Keratinocyte (primary cell): Measurements from ENCODE around the gene PABPC4L. TPM values are rescaled to one million over a fixed set of nuclear protein-coding genes. Genes with fewer than 3 reads are reported as not detected.
A peak's percentile ranks its signal among the peaks of the same experiment; 100 is the strongest.

Experiments used
- DNase-seq: peaks from one replicate; pipeline ENCODE4 v3.0.0-alpha.2; 2011; ENCODE audit warnings: low read depth, missing footprints, low spot score
- FAIRE-seq: peaks from 2 replicates; lab custom pipeline; 2011; peaks lifted over from hg19 to GRCh38; lab: Jason Lieb, UNC
- H2AFZ ChIP-seq: 2 replicates; pipeline ENCODE4 v1.6.0; 2012; ENCODE audit warnings: low read length, control low read depth, inconsistent platforms; ENCODE audit not compliant: control insufficient read depth
- H3K27ac ChIP-seq: 2 replicates; pipeline ENCODE4 v1.5.1; 2011; ENCODE audit warnings: low read length; ENCODE audit not compliant: control insufficient read depth, insufficient read depth
- H3K27me3 ChIP-seq: 3 replicates; pipeline ENCODE4 v1.6.0; 2011; ENCODE audit warnings: low read length; ENCODE audit not compliant: control insufficient read depth, insufficient read depth; ENCODE audit errors: extremely low read depth
- H3K36me3 ChIP-seq, 2 experiments: 2 replicates in 1 of 2; 3 replicates in 1 of 2; pipeline ENCODE4 v1.5.1; 2011; ENCODE audit warnings: low read length in 2 of 2, mild to moderate bottlenecking in 1 of 2; ENCODE audit not compliant: control insufficient read depth in 2 of 2, insufficient read depth in 2 of 2; ENCODE audit errors: extremely low read depth in 1 of 2
- H3K4me1 ChIP-seq: 3 replicates; pipeline ENCODE4 v1.5.1; 2011; ENCODE audit warnings: low read length; ENCODE audit not compliant: control insufficient read depth, insufficient read depth; ENCODE audit errors: extremely low read depth
- H3K4me2 ChIP-seq: 3 replicates; pipeline ENCODE4 v1.6.0; 2011; ENCODE audit warnings: low read depth, low read length; ENCODE audit not compliant: control insufficient read depth, insufficient read depth; ENCODE audit errors: extremely low read depth
- H3K4me3 ChIP-seq, 3 experiments: fragments of 200-600 bp in 1 of 3; sonication (generic) in 1 of 3; 2 replicates in 2 of 3; 3 replicates in 1 of 3; pipeline ENCODE4 v1.5.1; 2011 to 2016; ENCODE audit warnings: low read length in 3 of 3, mild to moderate bottlenecking in 3 of 3, control low read depth in 2 of 3, inconsistent platforms in 1 of 3, low read depth in 1 of 3, mixed read lengths in 1 of 3, mixed run types in 1 of 3, moderate library complexity in 1 of 3; ENCODE audit not compliant: control insufficient read depth in 2 of 3, insufficient read depth in 2 of 3; ENCODE audit errors: extremely low read depth in 1 of 3
- H3K79me2 ChIP-seq: 2 replicates; pipeline ENCODE4 v1.6.0; 2012; ENCODE audit warnings: low read length; ENCODE audit not compliant: control insufficient read depth, insufficient read depth
- H3K9ac ChIP-seq: 3 replicates; pipeline ENCODE4 v1.6.0; 2011; ENCODE audit warnings: low read length; ENCODE audit not compliant: control insufficient read depth, insufficient read depth; ENCODE audit errors: extremely low read depth
- H3K9me1 ChIP-seq: 3 replicates; pipeline ENCODE4 v1.6.0; 2011; ENCODE audit warnings: low read length; ENCODE audit not compliant: control insufficient read depth, insufficient read depth; ENCODE audit errors: extremely low read depth
- H3K9me3 ChIP-seq: 2 replicates; pipeline ENCODE4 v1.5.1; 2012; ENCODE audit warnings: low read depth, low read length; ENCODE audit not compliant: control insufficient read depth
- H4K20me1 ChIP-seq: 3 replicates; pipeline ENCODE4 v1.6.0; 2011; ENCODE audit warnings: low read length; ENCODE audit not compliant: control insufficient read depth, insufficient read depth; ENCODE audit errors: extremely low read depth
- CTCF ChIP-seq, 3 experiments: IDR thresholded peaks in 1 of 3; conservative IDR thresholded peaks in 1 of 3; optimal IDR thresholded peaks in 1 of 3; 2 replicates in 2 of 3; 3 replicates in 1 of 3; pipeline versions ENCODE3 to v1.5.1; 2011; ENCODE audit warnings: low read length in 3 of 3, mild to moderate bottlenecking in 3 of 3, moderate library complexity in 2 of 3, control low read depth in 1 of 3, inconsistent platforms in 1 of 3; ENCODE audit not compliant: insufficient read depth in 2 of 3; ENCODE audit errors: extremely low read depth in 1 of 3
- EZH2 ChIP-seq: IDR thresholded peaks from one replicate; pipeline ENCODE4 v1.6.1; 2012; ENCODE audit warnings: inconsistent platforms, mild to moderate bottlenecking, low read length, moderate library complexity
- dilution Hi-C: fragments of 300-500 bp; cut with MboI; formaldehyde crosslinking; loops from one replicate; pipeline ENCODE4 v1.7.0; 2020; ENCODE audit warnings: low sequenced_read_pairs; ENCODE audit not compliant: extremely low pct_ligation_motif_present
- polyA plus RNA-seq, 5 experiments: library from polyadenylated mRNA; depleted of rRNA in 3 of 5; stranded (reverse) in 3 of 5; stranded (forward) in 1 of 5; unstranded in 1 of 5; fragments of >200 nt; gene quantifications; 1 replicate in 1 of 5; 2 replicates in 3 of 5; 3 replicates in 1 of 5; pipeline versions ENCODE4 v1.2.1 to v1.2.3, GENCODE V29; 2011 to 2012; ENCODE audit warnings: missing spikeins in 2 of 5, low read depth in 1 of 5, low replicate concordance in 1 of 5

PABPC4L gene
- polyA plus RNA-seq, 1 donor (not counting 4 experiments of a cell fraction or from before 2014, with no cell fraction given): 0.45 TPM

GRCh38 chr4:134147941-134148340 lies 53.6 kb downstream of the PABPC4L start:
- Histone ChIP-seq H3K9me3 (no peaks in the 10 kb centered on the region), H3K4me3 (no peak overlapping the region), H3K9ac (no peak overlapping the region), H4K20me1 (no peaks in the 10 kb centered on the region), H2AFZ (peak overlapping the region; percentile 33), H3K9me1 (no peaks in the 10 kb centered on the region), H3K4me2 (no peak overlapping the region), H3K4me1 (no peaks in the 10 kb centered on the region), H3K27ac (no peak overlapping the region), H3K36me3 (no peaks in the 10 kb centered on the region), H3K27me3 (no peaks in the 10 kb centered on the region), H3K79me2 (no peaks in the 10 kb centered on the region)
- DNase-seq (no peak), FAIRE-seq (no peak)
- TF ChIP-seq EZH2: no peak
- no peak for TF ChIP-seq CTCF (optimal IDR thresholded peaks at IDR 0.05 in 1 of 3, IDR thresholded peaks at IDR 0.05 in 1 of 3, conservative IDR thresholded peaks at IDR 0.05 in 1 of 3; ENCODE audit: extremely low read depth in 1 of 3, insufficient read depth in 2 of 3, low read length in 3 of 3)
- dilution Hi-C loops: no loop called here
